Adrenal gland (tissue), 12 donors: ENCODE measurements around the gene TIMM44. TPM values are rescaled to one million over a fixed set of nuclear protein-coding genes. Genes with fewer than 3 reads are reported as not detected.

ENCODE experiments used
- DNase-seq, 7 donors: peaks; one replicate each; pipeline ENCODE4 v3.0.0-alpha.2; 2019 to 2020
- H3K27ac ChIP-seq, 5 donors: fragments of 200-600 bp; sonication (generic) in 4 of 5; 1 replicate in 3 of 5; 2 replicates in 2 of 5; pipeline versions ENCODE4 v1.5.1 to v1.8.0; 2016 to 2020; ENCODE audit warnings: mild to moderate bottlenecking in 1 of 5
- H3K27me3 ChIP-seq: fragments of 200-600 bp; 2 replicates; pipeline ENCODE4 v1.8.0; 2021
- H3K36me3 ChIP-seq, 2 donors: fragments of 200-600 bp; replicated peaks in 1 of 2; 1 replicate in 1 of 2; 2 replicates in 1 of 2; pipeline versions ENCODE4 v1.5.1 to v1.8.0; 2018 to 2022
- H3K4me1 ChIP-seq, 2 donors: fragments of 200-600 bp; replicated peaks in 1 of 2; 1 replicate in 1 of 2; 2 replicates in 1 of 2; pipeline versions ENCODE4 v1.5.1 to v1.8.0; 2018 to 2021
- H3K4me3 ChIP-seq, 4 donors: fragments of 200-600 bp; sonication (generic) in 3 of 4; one replicate each; pipeline ENCODE4 v1.5.1; 2016 to 2018
- H3K9me3 ChIP-seq, 3 donors: fragments of 200-600 bp; sonication (generic) in 1 of 3; replicated peaks in 1 of 3; 1 replicate in 2 of 3; 2 replicates in 1 of 3; pipeline versions ENCODE4 v1.5.1 to v1.8.0; 2016 to 2021
- CTCF ChIP-seq, 6 experiments: fragments of 450-650 bp in 4 of 6; fragments of 200-600 bp in 2 of 6; sonication (generic) in 1 of 6; IDR thresholded peaks; 1 replicate in 5 of 6; 2 replicates in 1 of 6; pipeline versions ENCODE4 v1.5.1 to v1.8.0; 2016 to 2021; ENCODE audit warnings: antibody characterized with exemption in 6 of 6, mild to moderate bottlenecking in 2 of 6, moderate library complexity in 1 of 6
- POLR2A ChIP-seq, 2 donors: fragments of 450-650 bp; IDR thresholded peaks; one replicate each; pipeline ENCODE4 v1.6.1; 2017; ENCODE audit warnings: antibody characterized with exemption in 2 of 2, mild to moderate bottlenecking in 2 of 2, moderate library complexity in 1 of 2
- WGBS, 4 donors: extraction: QIAGEN DNeasy Blood & Tissue Kit in 2 of 4; methylation state at CpG; one replicate each; pipeline versions ENCODE4 v1.1.5 to v1.1.7; 2013 to 2017; 5-methylcytosine and 5-hydroxymethylcytosine counted together
- intact Hi-C, 2 donors: fragments of 100-400 bp; cut with DNase I; formaldehyde crosslinking; loops; one replicate each; pipeline versions ENCODE4 v1.14.1 to v1.15.0; 2022 to 2023
- polyA plus RNA-seq, 3 donors: library from polyadenylated mRNA; stranded (reverse); fragments of 200-250 nt in 2 of 3; fragments of 350-450 nt in 1 of 3; fragmentation: Illumina TruSeq in 1 of 3; extraction: RNeasy Lipid Tissue Mini Kit (QIAGEN cat#74804) in 1 of 3; gene quantifications; one replicate each; pipeline ENCODE4 v1.2.3, GENCODE V29; 2013 to 2014
- total RNA-seq, 9 donors: library from RNA; depleted of rRNA in 4 of 9; stranded (reverse); fragments of >200 nt in 4 of 9; fragments of 120-200 nt in 1 of 9; fragmentation: NEBNext Ultra II Directional in 1 of 9; extraction: Animal tissue kit (Norgen Biotek cat#: 25700) in 1 of 9; gene quantifications; one replicate each; pipeline versions ENCODE4 v1.1.0 to v1.2.4, GENCODE V29; 2013 to 2023
- donor health status: healthy with polysubstance abuse.
- donor health status: Bipolar disorder and iron deficiency.
- donor health status: DM: yes; HTN: yes; CAD: no.
- donor health status: DM: no; HTN: no; CAD: no.
- donor health status: DM: no; HTN: no; CAD: no.
- donor health status: DM: yes; HTN: yes; CAD: no.

TIMM44 gene
- total and polyA plus RNA-seq, 12 donors: 48.1 to 218 (median 60.8) TPM

- TF ChIP-seq CTCF (IDR thresholded peaks at IDR 0.05) (no peak), POLR2A (IDR thresholded peaks at IDR 0.05) (no peak)
- intact Hi-C loops: no loop called here
- Histone ChIP-seq H3K36me3 (peaks cover 0 to 85% of the 10 kb centered on the region in 2 donors), H3K4me3 (no peak overlapping the region), H3K27me3 (no peaks in the 10 kb centered on the region), H3K9me3 (no peaks in the 10 kb centered on the region), H3K27ac (no peak overlapping the region), H3K4me1 (no peaks in the 10 kb centered on the region)
- WGBS, 4 donors: 85 to 91% (median 90%) methylated on average over 12 of the region's 12 CpGs
- DNase-seq: no peak
Measured at GRCh38 chr19:7965921-7966665, 22.6 kb upstream of the TIMM44 start.

GRCh38 chr19:7965259-7965841, 21.9 kb upstream of the TIMM44 start:
- H3K27ac ChIP-seq: no peak overlapping the region
- no peak for DNase-seq
- peaks cover 0 to 82% of the 10 kb centered on the region in 2 donors for H3K36me3 ChIP-seq
- intact Hi-C loops: no loop called here
- H3K4me3 ChIP-seq: no peak overlapping the region
- TF ChIP-seq CTCF (IDR thresholded peaks at IDR 0.05) (no peak), POLR2A (IDR thresholded peaks at IDR 0.05) (no peak)
- no peaks in the 10 kb centered on the region for H3K9me3 ChIP-seq
- H3K4me1 ChIP-seq: no peaks in the 10 kb centered on the region
- 88 to 91% (median 90%) methylated on average over 12 of the region's 12 CpGs for WGBS, 4 donors
- H3K27me3 ChIP-seq: no peaks in the 10 kb centered on the region

DNA sequence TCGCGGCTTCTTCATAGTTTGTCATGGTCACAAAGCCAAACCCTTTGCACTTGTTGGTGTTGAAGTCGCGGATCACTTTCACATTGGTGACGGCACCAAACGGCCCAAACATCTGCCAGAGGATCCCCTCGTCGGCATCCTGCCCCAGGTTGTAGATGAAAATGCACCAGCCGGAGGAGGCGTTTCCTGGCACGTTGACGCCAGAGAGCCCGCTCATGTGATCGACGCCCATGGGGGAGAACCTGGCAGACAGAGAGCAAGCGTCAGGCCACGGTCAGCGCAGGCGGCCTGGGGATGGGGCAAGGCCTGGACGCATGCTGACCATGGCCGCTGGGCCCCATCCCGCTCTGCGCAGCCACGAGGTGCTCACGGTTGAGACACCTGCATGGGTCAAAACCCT, 20.1 kb upstream of the TIMM44 start:
- no peak overlapping the region for H3K4me3 ChIP-seq
- peaks cover 0 to 74% of the 10 kb centered on the region in 2 donors for H3K36me3 ChIP-seq
- H3K27me3 ChIP-seq: no peaks in the 10 kb centered on the region
- DNase-seq: no peak
- no peaks in the 10 kb centered on the region for H3K4me1 ChIP-seq
- no peak overlapping the region for H3K27ac ChIP-seq
- no peak for TF ChIP-seq CTCF (IDR thresholded peaks at IDR 0.05)
- no peak for TF ChIP-seq POLR2A (IDR thresholded peaks at IDR 0.05)
- intact Hi-C loops: no loop called here
- no peaks in the 10 kb centered on the region for H3K9me3 ChIP-seq
- 90 to 95% (median 94%) methylated on average over 16 to 25 of the region's 25 CpGs for WGBS, 4 donors

- intact Hi-C loops: no loop called here
- WGBS, 4 donors: 91 to 92% (median 92%) methylated on average over 20 to 22 of the region's 22 CpGs
- TF ChIP-seq POLR2A (IDR thresholded peaks at IDR 0.05) (no peak), CTCF (IDR thresholded peaks at IDR 0.05) (no peak)
Measured at GRCh38 chr19:7962644-7963268, 19.3 kb upstream of the TIMM44 start.

More at GRCh38 chr19:7962644-7963268, 19.3 kb upstream of the TIMM44 start:
- no peak overlapping the region for H3K27ac ChIP-seq
- H3K4me3 ChIP-seq: no peak overlapping the region
- H3K36me3 ChIP-seq: peaks cover 0 to 68% of the 10 kb centered on the region in 2 donors
- H3K27me3 ChIP-seq: no peaks in the 10 kb centered on the region
- no peak for DNase-seq
- no peaks in the 10 kb centered on the region for H3K4me1 ChIP-seq
- H3K9me3 ChIP-seq: no peaks in the 10 kb centered on the region
